Lung microvascular endothelial cell (primary cell): ENCODE measurements around the gene TRMT2A. TPM values are rescaled to one million over a fixed set of nuclear protein-coding genes. Genes with fewer than 3 reads are reported as not detected.

Experiments used
- DNase-seq, 2 donors: peaks; one replicate each; pipeline versions ENCODE4 v3.0.0 to v3.0.0-alpha.2; 2010; ENCODE audit warnings: low read depth in 2 of 2
- total RNA-seq: library from RNA; depleted of rRNA; stranded (reverse); fragments of >200 nt; gene quantifications from 2 replicates; pipeline ENCODE4 v1.2.1, GENCODE V29; 2014

Gene TRMT2A
- total RNA-seq, 1 donor from 2014 or later: 31.0 TPM

DNA sequence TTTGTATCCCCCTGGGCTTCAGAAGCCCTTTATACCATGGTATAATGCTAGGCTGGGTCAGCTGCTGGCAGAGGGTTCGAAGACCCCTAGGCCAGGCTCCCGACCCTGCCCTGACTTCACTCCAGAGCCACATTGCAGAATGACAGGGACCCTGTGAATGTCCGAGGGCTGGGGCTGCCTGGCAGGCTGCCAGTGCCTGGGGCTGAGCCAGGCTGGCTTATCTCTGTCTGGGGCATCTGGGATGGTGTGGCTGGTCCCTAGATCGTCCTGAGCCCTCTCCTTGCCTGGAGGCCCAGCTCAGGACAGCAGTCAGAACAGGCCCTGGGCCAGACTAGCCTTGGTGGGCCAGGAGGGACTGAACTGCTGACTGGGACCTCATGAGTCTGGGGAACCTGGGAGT, 18.2 kb upstream of the TRMT2A start:
- no peak for DNase-seq

DNA sequence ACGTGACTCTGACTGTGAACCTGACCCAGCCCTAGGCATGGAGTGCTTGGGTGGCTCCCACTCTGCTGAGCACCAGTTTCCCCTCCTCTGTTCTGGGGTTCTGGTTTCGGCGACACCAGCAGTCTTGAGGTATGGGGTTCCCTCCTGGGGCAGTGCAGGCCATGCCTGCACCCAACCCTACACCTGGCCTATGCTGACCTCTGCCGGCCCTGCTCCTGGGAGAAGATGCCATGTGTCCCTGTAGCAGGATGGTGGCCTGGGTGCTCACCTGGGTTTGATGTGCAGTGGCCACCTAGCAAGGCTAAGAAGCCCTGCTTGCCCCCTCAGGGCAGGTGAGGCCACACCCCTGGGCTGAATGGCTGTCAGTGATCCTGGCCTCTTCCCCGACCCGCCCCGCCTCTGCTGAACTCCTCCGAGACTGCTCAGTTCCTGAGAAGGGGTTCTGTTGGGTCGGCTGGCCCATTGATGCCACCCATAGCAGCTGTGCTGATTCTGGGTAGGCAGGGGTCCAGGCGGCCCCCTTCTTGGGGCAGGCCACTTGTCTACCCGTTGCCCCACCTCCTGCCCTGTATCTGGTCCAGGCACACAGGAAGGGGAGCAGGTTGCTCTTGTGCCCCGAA, 17.0 kb upstream of the TRMT2A start:
- no peak for DNase-seq

DNA sequence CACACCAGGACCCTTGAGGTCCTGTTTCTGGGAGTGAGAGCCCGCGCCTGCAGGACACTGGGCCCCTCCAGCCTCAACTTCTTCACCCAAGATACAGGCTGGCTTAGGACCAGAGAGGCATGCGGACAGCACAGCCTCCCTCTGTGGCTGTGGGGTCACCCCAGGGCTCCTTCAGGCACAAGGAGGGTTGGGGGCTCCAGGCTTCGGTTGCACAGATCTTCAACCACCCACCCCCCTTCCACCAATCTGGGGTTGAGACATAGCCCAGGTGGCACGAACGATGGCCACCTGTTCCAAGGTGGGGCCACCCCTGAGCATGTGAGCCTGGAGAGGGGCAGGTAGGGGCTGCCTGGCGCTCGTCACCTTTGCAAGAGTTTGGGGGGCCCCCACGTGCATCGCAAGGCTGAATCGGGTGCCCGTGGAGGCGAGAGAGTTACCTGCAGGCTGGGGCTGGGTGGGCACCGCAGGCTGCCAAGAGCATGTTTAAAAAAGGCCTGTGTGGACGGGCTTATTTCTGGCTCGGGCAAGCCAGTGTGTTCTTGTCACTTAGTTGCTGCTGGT, 15.7 kb upstream of the TRMT2A start:
- DNase-seq: no peak

DNA sequence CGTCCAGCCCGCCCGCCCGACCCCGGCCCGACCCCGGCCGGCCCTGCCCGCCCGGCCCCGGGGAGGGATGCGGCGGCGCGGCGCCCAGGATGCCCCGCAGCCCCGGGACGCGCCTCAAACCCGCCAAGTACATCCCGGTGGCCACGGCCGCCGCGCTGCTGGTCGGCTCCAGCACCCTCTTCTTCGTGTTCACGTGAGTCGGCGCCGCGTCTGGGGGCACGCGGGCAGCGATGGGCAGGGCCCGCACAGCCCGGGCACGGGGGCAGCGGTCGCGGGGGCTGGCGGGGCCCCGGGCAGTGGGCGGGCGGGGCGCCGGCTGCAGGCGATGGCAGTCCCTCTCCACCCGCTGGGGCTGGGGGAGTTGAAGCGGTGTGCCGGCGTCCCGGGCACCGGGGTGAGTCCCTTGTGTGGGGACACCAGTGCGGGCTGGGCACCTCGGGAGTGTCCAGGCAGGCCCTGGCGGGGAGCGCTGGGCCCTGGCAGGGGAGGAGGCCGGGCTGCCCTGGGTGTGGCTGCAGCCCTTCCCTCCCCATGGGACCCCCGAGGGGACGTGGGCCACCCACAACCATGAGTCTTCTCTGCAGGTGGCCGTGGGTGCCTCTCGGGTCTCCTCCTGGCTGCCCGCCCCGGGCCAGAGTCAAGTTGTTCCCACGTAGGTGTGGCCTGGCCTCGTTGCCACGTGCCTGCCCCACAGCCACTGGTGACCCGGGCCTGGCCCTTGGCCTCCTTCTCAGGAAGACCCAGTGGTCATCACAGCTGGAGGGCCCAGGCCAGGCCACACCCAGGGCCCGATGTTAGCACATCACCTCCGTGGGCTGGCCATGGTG, 15.0 kb upstream of the TRMT2A start:
- DNase-seq: peak; percentile 25 to 32

DNA sequence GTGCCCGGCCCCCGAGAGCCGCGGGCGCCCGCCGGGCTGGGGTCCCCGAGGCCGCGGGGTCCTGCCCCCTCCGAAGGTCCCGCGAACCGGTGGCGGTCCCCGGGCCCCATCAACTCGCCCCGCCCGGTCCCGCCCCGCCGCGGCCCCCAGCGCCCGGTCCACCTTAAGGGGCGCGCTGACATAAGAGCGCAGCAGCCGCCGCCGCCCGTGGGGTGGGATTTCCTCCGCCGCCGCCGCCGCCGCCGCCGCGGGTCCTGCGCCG, 14.5 kb upstream of the TRMT2A start, which contains the start of gene ZDHHC8:
TSS of gene ZDHHC8 (plus strand) at position 208 of the 262 bp plus-strand sequence. CDS start 144 bp downstream, outside the sequence.
- DNase-seq: peak; percentile 23 to 51

DNA sequence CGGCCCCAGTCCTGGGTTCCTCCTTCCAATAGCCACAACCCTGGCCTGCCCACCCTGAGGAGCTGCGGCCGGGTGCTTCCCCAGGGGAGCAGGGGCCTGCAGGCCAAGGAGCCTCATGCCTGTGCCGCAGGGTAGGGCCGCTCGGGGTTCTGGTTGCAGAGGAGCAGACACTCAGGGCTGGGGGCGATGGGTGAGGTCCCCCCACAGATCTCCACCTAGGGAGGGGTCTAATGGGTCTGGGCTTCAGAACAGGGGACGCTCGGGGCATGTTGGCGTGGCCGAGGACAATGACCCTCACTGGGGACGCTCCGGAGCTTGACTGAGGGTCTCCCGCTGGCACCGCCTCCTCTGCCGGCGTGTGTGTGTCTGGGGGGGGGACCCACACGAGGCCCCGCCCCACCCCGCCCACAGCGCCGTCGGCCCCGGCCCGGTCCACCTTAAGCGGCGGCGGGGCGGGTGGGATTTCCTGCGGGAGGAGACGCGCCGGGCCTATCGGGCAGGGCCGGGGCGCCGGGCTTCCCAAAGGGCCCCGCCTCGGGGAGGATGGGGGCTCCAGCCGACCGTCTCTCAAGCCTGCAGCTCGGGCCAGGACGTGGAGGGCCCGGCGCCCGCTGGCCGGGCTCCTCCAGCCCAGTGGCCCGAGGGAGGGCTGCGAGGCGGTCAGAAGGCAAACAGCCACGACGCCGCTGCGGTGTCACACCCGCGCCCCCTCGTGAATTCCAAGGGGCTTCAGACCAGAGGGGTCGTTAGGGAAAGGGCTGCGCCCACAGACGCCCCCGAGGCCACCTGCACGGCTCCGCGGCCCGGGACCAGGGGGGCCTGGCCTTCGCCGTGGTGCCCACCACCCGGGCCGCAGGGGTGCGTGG, 13.9 kb upstream of the TRMT2A start:
- peak; percentile 79 to 88 for DNase-seq

DNA sequence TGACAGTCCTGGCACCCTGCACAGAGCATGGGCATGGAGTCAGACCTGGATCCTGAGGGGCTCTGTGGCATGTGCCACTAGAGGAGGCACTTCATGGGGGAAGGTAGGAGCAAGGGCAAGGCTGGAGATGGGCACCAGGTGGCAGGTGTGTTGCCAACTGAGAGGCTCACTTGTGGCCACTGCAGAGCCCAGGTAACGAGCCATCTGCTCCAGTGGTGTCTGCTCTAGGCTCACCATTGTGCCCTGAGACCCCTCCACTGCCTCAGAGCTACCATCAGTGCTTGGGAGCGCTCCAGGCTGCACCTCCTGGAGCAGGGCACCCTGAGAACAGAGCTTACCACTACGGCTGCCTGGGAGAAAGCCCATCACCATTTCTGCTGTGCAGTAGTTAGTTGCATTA, 13.3 kb upstream of the TRMT2A start:
- DNase-seq: no peak

DNA sequence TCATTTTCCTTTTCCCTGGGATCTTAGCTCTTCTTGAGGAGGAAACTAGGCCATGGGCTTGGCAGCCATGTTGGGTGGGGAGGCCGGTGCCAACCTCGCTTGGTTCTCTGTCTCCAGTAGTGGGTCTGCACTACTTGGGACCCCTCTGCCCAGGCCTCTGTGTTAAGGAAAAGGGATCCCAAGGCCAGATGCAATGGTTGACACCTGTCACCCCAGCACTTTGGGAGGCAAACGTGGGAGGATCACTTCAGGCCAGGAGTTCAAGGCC, 12.7 kb upstream of the TRMT2A start:
- DNase-seq: no peak

DNA sequence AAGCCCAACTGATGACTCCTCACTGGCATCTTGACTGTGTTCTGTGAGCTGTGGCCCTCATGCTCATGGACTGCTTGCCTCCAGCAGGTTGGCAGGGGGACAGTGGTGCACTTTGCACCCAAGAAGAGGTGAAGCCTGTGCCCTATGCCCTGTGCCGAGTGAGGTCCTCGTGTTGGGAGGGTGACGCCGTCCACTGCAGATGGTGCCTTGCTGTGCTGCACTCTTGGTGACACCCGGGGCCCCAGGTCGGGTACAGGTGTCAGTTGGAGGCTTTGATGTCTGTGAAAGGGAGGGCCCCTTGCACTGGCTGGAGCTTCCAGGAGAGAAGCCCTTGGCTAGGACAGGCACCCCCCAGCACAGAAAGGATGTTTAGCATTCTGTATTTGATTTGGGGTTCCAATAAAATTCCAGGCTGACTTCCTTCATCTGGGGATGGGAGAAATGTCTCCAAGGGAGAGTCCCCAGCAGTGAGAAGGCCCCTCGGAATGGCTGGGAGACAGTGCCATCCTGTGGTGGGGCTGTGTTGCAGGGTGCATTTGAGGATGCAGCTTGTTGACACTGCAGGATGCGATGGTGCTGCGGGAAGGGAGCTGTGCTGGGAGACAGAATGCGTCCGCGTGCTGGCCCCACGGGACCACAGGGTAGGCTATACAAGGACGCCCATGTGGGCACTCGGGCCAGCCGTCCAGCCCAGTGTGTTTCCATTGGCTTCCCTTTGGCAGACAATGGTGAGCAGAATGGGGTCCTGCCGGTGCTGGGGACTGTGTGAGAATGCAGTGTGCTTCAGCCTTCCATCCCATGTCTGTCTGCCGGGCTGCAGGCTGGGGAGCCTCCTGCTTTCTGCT, 12.1 kb upstream of the TRMT2A start:
- DNase-seq: peak; percentile 53 to 66

DNA sequence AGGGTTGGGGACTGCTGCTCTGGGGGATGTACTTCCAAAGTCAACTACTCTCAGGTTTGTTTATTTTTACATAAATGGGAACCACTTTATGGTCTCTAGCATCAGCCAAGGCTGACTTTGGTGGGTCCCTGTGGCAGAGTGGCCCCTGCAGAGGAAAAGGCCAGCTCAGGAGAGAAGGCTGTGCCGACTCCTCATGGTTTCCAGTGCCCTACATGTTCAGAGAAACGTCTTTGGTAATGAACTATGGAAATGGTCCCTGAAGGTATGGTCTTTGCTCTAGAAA, 11.5 kb upstream of the TRMT2A start:
- no peak for DNase-seq

DNA sequence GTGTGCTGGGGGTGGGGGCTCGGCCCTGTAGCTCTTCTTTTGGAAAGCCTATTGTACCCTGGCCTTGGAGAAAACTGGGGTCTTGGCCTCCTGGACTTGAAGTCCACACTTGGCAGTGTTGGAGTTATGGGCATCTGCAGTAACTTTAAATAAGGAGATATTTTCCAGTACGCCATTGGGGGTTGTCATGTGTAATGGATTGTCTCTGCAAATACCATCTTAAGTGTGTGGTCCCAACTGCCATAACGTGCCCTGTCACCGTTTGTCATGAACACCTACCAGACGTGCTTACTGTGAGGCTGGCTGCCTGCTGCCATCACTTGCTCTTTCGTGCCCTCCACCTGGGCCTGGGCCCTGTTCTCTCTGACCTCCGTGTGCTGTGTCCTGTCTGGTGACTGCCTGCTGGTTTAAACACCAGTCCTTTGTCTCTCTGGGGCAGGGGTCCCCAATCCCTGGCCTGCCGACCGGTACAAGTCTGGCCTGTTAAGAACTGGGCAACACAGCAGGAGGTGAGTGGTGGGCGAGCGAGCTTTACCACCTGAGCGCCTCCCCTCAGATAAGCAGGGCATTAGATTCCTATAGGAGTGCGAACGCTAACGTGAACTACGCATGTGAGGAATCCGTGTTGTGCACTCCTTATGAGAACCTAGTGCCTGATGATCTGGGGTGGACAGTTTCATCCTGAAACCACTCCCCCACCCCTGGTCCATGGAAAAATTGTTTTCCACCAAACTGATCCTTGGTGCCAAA, 11.0 kb upstream of the TRMT2A start:
- no peak for DNase-seq

DNA sequence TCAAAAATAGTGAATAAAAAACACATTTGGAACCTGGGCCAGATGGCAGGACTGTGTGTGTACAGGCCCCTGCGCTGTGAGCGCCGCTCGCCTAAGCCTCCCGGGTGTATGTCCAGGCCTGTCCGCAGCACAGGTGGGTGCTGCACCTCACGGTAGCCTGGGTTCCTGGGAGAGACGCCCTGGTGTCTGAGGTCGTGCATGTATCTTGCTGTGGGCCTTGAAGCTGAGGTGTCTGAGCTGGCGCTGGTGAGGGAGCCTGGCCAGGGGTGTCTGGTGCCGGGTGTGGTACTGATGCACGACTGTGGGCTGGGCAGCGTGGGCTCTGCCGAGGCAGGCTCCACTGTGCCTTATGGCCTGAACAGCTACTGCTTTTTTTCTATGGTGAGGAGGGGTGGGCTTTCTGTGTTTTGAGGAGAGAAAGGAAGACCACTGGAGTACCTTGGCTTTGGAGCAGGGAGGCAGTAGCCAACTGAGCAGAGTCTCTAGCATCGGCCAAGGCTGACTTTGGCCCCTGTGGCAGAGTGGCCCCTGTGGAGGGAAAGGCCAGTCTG, 10.4 kb upstream of the TRMT2A start:
- DNase-seq: no peak

DNA sequence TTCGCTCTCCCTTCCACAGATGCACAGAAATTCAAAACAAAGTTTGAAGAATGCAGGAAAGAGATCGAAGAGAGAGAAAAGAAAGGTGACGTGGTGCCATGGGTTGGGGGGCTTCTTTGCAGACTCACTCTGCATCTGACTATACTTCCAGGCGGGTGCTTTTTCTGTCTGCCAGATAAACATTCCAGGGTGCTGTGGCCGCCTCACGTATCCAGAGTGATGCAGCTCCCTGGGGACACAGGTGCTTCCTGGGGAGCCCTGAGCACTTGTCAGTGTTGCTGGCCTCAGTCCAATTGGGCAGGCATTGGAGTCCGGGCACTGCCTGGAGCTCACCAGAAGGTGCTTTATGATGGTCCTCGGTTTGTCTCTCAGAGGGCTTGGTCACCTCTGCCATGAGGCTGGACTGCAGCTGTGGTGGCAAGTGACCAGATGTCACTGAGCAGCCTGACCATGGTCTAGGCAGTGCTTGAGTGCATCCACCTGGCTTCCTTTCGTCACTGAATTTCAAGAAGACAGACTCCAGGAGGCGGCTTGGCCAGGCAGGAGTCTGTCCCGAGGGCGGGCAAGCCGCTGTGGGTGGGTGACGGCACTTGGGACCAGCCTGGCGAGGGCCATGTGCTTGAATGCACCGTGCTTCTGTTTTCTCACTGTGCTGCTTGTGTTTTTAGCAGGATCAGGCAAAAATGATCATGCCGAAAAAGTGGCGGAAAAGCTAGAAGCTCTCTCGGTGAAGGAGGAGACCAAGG, 9.4 kb upstream of the TRMT2A start:
- peak in 1 of 2 donors; percentile 36 for DNase-seq

DNA sequence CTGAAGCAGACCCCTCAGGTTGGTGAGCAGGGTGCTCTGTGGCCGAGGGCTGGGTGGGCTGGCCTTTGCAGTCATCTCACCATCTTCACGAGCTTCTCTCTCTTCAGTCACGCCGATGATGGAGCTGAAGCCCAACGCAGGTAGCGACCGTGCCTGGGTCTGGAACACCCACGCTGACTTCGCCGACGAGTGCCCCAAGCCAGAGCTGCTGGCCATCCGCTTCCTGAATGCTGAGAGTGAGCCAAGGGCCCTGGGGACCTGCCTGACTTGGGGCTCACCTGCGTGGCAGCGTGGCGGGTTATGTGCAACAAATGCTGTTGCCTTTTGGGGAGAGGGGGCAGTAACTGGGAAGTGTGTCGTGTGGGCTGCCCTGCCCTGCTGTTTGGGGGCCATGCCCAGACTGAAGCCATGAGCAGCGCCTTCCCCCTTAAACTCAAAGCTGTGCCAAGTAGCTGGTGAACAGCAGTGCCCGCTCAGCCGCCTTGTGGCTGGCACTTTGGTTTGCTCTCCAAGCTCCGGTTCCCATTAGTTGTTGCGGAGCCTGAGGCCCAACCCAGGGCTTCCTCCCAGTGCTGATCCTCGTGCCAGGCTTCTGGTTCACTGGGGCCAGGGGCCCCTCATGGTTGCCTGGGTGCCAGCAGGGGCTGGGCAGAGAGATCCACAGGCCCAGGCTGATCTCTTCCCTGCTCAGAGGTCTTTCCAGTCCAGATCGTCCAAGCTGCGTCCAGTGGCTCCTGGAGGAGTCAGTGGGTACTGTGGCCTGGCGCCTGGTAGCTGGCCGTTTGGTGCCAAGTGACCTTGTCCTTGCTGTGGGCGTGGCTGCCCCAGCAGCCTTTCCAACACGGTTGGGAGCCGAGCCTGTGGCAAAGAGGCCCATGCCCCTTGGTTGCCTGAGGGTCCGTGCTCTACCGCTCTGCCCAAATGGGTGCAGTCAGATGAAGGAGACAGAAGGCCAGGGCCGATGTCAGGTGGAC, 8.5 kb upstream of the TRMT2A start:
- no peak for DNase-seq

DNA sequence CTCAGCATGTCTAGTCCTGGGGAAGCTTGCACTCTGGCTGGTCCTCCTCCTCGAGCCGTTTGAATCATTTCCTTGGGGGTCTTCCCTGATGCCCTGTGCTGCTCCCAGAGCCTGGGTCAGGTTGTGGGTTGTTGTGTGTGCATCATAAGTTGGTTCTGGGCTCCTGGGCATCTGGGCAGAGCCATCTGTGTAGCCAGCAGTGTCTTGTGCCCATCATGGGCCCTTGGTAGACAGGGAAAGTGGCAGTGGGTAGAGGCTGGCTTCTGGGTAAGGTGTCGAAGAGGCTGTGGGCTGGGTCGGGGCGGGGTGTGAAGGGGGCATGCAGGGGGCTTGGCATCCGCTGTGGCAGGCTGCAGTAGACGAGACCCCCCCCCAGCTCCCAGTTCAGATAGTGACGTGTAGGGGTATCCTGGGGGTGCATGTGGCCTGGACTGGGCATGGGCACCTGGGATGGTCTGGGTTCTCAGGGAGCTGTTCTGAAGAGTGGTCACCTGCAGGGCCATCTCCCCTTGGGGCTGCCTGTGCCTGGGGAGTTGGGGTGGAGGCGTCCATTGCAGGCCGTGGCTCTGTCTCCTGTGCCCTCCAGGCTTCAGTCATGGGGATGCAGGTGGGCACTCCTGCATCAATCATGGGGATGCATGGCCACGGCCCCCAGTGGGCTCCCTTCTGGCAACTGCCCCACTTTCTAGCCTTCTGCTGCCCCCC, 7.2 kb upstream of the TRMT2A start:
- DNase-seq: no peak

DNA sequence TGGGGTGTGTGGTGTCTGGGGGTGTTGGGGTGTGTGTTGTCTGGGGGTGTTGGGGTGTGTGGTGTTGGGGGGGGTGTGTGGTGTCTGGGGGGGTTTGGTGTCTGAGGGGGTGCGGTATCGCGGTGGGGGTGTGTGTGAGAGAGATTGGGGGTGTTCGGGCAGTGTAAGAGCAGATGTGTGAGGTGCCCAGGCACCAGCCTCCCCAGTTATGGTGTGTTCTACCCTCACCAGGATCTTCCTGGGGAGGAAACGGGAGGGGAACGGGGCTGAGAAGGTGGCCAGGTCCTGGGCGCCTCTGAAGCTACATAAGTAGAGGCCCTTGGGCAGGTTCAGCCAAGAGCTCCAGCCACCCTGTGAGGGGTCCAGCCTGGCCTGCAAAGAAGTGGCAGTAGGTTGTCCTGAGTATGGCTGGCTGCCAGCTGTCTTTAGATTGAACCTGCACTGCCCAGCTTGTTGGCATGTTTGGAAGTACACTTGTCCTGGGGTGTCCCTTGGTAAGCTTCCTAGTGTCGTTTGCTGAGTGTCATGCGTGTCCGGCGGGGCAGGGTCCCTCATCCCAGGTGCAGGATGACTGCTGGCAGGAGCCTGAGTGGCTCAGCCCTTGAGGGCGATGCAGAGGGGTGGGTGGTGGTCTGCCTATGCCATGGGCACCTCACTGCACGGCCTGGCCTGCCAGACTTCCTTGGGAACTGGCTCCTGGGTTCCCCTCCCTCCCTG, 6.5 kb upstream of the TRMT2A start:
- no peak for DNase-seq

DNA sequence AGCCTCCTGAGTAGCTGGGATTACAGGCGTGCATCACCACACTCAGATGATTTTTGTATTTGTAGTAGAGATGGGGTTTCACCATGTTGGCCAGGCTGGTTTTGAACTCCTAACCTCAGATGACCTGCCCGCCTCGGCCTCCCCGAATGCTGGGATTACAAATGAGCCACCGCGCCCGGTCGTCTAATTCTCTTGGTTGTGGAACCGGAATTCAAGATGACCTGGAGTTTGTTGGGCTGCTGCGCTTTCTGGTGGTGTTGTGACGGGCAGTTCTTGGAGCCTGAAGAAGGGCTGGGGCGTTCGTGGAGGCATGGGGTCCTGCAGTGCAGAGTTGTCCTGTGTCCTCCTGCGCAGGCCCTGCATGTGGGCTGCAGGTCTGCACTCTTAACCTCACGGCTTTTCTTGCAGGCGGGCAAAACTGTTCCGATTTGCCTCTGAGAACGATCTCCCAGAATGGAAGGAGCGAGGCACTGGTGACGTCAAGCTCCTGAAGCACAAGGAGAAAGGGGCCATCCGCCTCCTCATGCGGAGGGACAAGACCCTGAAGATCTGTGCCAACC, 4.9 kb upstream of the TRMT2A start:
- DNase-seq: no peak
